HepG2 (cell line): ENCODE measurements around the gene LPIN3. TPM values are rescaled to one million over a fixed set of nuclear protein-coding genes. Genes with fewer than 3 reads are reported as not detected.

Experiments
- ATAC-seq: fragments of 200-7000 bp; cut with Tn5 transposase; 3 replicates; pipeline ENCODE4 v1.9.1; 2020; ENCODE audit warnings: mild to moderate bottlenecking, moderate library complexity
- BruUV-seq: library from RNA; stranded (reverse); fragments of 400-500 nt; replicated peaks from 2 replicates; lab custom pipeline; 2021; lab: Mats Ljungman, UMichigan
- CTCF ChIA-PET: fragments of 300-600 bp; formaldehyde crosslinking; extraction: SDS; loops from one replicate; lab custom pipeline; 2021; ENCODE audit warnings: low total read pairs, inconsistent platforms, low intra/inter-chr PET ratio; lab: Yijun Ruan, JAX
- POLR2A ChIA-PET: fragments of 350-600 bp; sonication (Branson Sonifier 250); formaldehyde crosslinking; loops from one replicate; lab custom pipeline; 2020; ENCODE audit warnings: antibody characterized with exemption, inconsistent platforms; lab: Yijun Ruan, JAX
- DNase-seq: peaks from one replicate; pipeline ENCODE4 v3.0.0-alpha.2; 2015; ENCODE audit warnings: low spot score
- FAIRE-seq: peaks from 3 replicates; lab custom pipeline; 2011; peaks lifted over from hg19 to GRCh38; lab: Jason Lieb, UNC
- H2AFZ ChIP-seq: one replicate; pipeline ENCODE4 v1.6.1; 2011; ENCODE audit warnings: low read length, inconsistent platforms
- H3K27ac ChIP-seq: fragments of 300-600 bp; 3 replicates; pipeline ENCODE4 v1.8.0; 2011; ENCODE audit warnings: mixed run types, mild to moderate bottlenecking, mixed read lengths, low read length, inconsistent platforms; ENCODE audit not compliant: insufficient read depth; ENCODE audit errors: extremely low read length
- H3K27me3 ChIP-seq, 2 experiments: fragments of 200-600 bp in 1 of 2; 2 replicates in 1 of 2; 3 replicates in 1 of 2; pipeline versions ENCODE4 v1.6.0 to v1.8.0; 2011; ENCODE audit warnings: low read length in 2 of 2, mild to moderate bottlenecking in 2 of 2, moderate library complexity in 2 of 2, inconsistent platforms in 1 of 2; ENCODE audit not compliant: insufficient read depth in 2 of 2, control insufficient read depth in 1 of 2
- H3K36me3 ChIP-seq, 2 experiments: fragments of 200-600 bp in 1 of 2; replicated peaks in 1 of 2; 2 replicates in 1 of 2; 3 replicates in 1 of 2; pipeline versions ENCODE4 v1.5.1 to v1.8.0; 2011; ENCODE audit warnings: low read length in 2 of 2, inconsistent platforms in 1 of 2; ENCODE audit not compliant: insufficient read depth in 2 of 2, control insufficient read depth in 1 of 2
- H3K4me1 ChIP-seq: 2 replicates; pipeline ENCODE4 v1.5.1; 2012; ENCODE audit warnings: low read length, inconsistent platforms; ENCODE audit not compliant: insufficient read depth
- H3K4me2 ChIP-seq: 2 replicates; pipeline ENCODE4 v1.6.0; 2011; ENCODE audit warnings: low read depth, low read length, inconsistent platforms
- H3K4me3 ChIP-seq, 3 experiments: fragments of 200-600 bp in 1 of 3; sonication (generic), shearing (Covaris generic) in 1 of 3; replicated peaks in 1 of 3; 2 replicates each; pipeline ENCODE4 v1.5.1; 2011 to 2016; ENCODE audit warnings: low read length in 3 of 3, inconsistent platforms in 2 of 3, low read depth in 2 of 3, mild to moderate bottlenecking in 2 of 3, control low read depth in 1 of 3, mixed read lengths in 1 of 3; ENCODE audit not compliant: insufficient read depth in 1 of 3
- H3K79me2 ChIP-seq: one replicate; pipeline ENCODE4 v1.6.1; 2011; ENCODE audit warnings: low read length, inconsistent platforms; ENCODE audit not compliant: insufficient read depth
- H3K9ac ChIP-seq: 2 replicates; pipeline ENCODE4 v1.6.0; 2011; ENCODE audit warnings: mild to moderate bottlenecking, low read depth, low read length, inconsistent platforms; ENCODE audit not compliant: insufficient read depth
- H3K9me3 ChIP-seq: 2 replicates; pipeline ENCODE4 v1.5.1; 2012; ENCODE audit warnings: mild to moderate bottlenecking, low read length
- H4K20me1 ChIP-seq: 2 replicates; pipeline ENCODE4 v1.6.0; 2011; ENCODE audit warnings: inconsistent platforms, mild to moderate bottlenecking, low read length, moderate library complexity; ENCODE audit not compliant: insufficient read depth
- ADNP ChIP-seq: sonication (generic); formaldehyde crosslinking; IDR thresholded peaks from 2 replicates; pipeline ENCODE4 v1.4.0; 2020; ENCODE audit warnings: missing genetic modification reagents
- CEBPB ChIP-seq: IDR thresholded peaks from 2 replicates; pipeline ENCODE4 v1.6.1; 2011; ENCODE audit warnings: low read depth, low read length, improper control_type of control experiment, borderline replicate concordance
- EHMT2 ChIP-seq: fragments of 200-600 bp; sonication (generic); IDR thresholded peaks from 2 replicates; pipeline ENCODE4 v1.7.0; 2017; ENCODE audit warnings: antibody characterized with exemption, low read depth, low read length, borderline replicate concordance
- HHEX ChIP-seq: IDR thresholded peaks from 2 replicates; pipeline ENCODE4 v1.6.1; 2016; ENCODE audit warnings: control low read depth
- HNF4A ChIP-seq: sonication (generic); formaldehyde crosslinking; IDR thresholded peaks from 2 replicates; pipeline ENCODE4 v1.4.0; 2020; ENCODE audit warnings: missing genetic modification reagents
- MAFK ChIP-seq, 2 experiments: IDR thresholded peaks in 1 of 2; conservative IDR thresholded peaks in 1 of 2; 2 replicates each; pipeline ENCODE4 v1.6.1; 2011; ENCODE audit warnings: improper control_type of control experiment in 2 of 2, low read length in 2 of 2
- NCOR1 ChIP-seq: fragments of 200-600 bp; sonication (generic); IDR thresholded peaks from 2 replicates; pipeline ENCODE4 v1.7.0; 2017; ENCODE audit warnings: antibody characterized with exemption, low read length, borderline replicate concordance
- RFX1 ChIP-seq: fragments of 450-650 bp; IDR thresholded peaks from 2 replicates; pipeline ENCODE4 v1.6.1; 2017
- WGBS: methylation state at CpG from one replicate; pipeline ENCODE4 v1.1.6; 2017; ENCODE audit warnings: low lambda C conversion rate; 5-methylcytosine and 5-hydroxymethylcytosine counted together
- in situ Hi-C: cut with HindIII; loops from 2 replicates; pipeline ENCODE4 v1.10.0; 2017; ENCODE audit warnings: low pct_unique_long_range_greater_than_20kb; ENCODE audit not compliant: extremely low pct_ligation_motif_present
- intact Hi-C: fragments of 100-400 bp; cut with micrococcal nuclease; formaldehyde crosslinking; loops from one replicate; pipeline ENCODE4 v1.10.0; 2022; ENCODE audit not compliant: unreplicated experiment
- polyA plus RNA-seq, 8 experiments: library from polyadenylated mRNA; depleted of rRNA in 3 of 8; stranded (reverse) in 7 of 8; unstranded in 1 of 8; fragments of >200 nt; fragmentation: Illumina TruSeq in 4 of 8; extraction: Trizol in 4 of 8; gene quantifications; 2 replicates each; pipeline versions ENCODE4 v1.2.1 to v1.2.3, GENCODE V29; 2011 to 2016; ENCODE audit warnings: low read depth in 4 of 8, missing spikeins in 1 of 8, mixed read lengths in 1 of 8; ENCODE audit not compliant: insufficient read depth in 1 of 8
- total RNA-seq, 5 experiments: library from RNA; depleted of rRNA; stranded (reverse); fragments of >200 nt; fragmentation: Illumina TruSeq; extraction: Trizol; gene quantifications; 2 replicates each; pipeline ENCODE4 v1.2.3, GENCODE V29; 2016; ENCODE audit warnings: low read depth in 1 of 5
- TF ChIP-seq, protein P1 (sequence below): IDR thresholded peaks from 2 replicates; pipeline ENCODE4 v1.6.1; 2012; ENCODE audit warnings: low read depth, low read length, improper control_type of control experiment
- TF ChIP-seq, protein P2 (sequence below): sonication (generic); formaldehyde crosslinking; conservative IDR thresholded peaks from 2 replicates; pipeline ENCODE4 v1.8.1; 2023; ENCODE audit warnings: missing genetic modification reagents
- TF ChIP-seq, protein P3 (sequence below): IDR thresholded peaks from 2 replicates; pipeline ENCODE4 v1.6.1; 2016; ENCODE audit warnings: missing compliant biosample characterization, missing genetic modification reagents, borderline replicate concordance

LPIN3 gene
- total and polyA plus RNA-seq, 2 of the 13 experiments (the other 11 are each of a cell fraction or from before 2014, with no cell fraction given), result 14.2 to 28.6 TPM

DNA sequence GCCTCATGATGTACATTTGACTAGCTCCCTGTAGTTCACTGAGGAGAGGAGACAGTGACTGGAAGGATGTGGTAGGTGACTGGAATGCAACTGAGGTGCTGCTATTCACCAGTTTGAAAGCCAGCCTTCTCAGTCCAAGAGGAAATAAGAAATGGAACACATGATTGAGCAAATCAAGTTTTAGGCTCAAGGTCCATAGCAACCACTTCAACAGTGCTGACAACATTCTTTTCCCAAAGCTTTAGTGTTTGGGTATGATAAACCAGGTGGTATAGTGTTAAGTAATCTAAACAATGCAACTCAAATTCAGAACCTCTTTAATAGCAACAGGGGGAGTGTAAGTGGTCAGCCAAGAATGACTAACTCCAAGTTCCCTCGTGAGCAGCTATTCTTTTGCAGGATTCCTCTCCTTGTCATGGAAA is 32.3 kb upstream of the LPIN3 start:
- Histone ChIP-seq H3K27me3 (no peaks in the 10 kb centered on the region), H3K27ac (peak overlapping the region; percentile 10), H3K36me3 (no peaks in the 10 kb centered on the region), H3K4me2 (no peak overlapping the region), H3K79me2 (peaks cover 2% of the 10 kb centered on the region), H3K9ac (no peak overlapping the region), H2AFZ (no peak overlapping the region), H3K4me1 (peaks cover 14% of the 10 kb centered on the region), H4K20me1 (no peaks in the 10 kb centered on the region), H3K9me3 (no peaks in the 10 kb centered on the region), H3K4me3 (no peak overlapping the region)
- no TSS peak for BruUV-seq
- FAIRE-seq, result no peak
- in situ Hi-C loops, result no loop called here
- ChIA-PET POLR2A (interaction anchor here (1.7 kb wide), 1 partner anchor 9 kb away, joined by 4 read pairs; the partner anchor contains the start of gene ZHX3), CTCF (no interaction called here)
- peak; percentile 69 for DNase-seq
- intact Hi-C loops, result no loop called here
- TF ChIP-seq, protein P1, sequence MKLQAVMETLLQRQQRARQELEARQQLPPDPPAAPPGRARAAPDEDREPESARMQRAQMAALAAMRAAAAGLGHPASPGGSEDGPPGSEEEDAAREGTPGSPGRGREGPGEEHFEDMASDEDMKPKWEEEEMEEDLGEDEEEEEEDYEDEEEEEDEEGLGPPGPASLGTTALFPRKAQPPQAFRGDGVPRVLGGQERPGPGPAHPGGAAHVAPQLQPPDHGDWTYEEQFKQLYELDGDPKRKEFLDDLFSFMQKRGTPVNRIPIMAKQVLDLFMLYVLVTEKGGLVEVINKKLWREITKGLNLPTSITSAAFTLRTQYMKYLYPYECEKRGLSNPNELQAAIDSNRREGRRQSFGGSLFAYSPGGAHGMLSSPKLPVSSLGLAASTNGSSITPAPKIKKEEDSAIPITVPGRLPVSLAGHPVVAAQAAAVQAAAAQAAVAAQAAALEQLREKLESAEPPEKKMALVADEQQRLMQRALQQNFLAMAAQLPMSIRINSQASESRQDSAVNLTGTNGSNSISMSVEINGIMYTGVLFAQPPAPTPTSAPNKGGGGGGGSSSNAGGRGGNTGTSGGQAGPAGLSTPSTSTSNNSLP, result peak; percentile 65
- peak; percentile 47; the same call in 1 of the 2 replicates for TF ChIP-seq NCOR1
- TF ChIP-seq, protein P2, sequence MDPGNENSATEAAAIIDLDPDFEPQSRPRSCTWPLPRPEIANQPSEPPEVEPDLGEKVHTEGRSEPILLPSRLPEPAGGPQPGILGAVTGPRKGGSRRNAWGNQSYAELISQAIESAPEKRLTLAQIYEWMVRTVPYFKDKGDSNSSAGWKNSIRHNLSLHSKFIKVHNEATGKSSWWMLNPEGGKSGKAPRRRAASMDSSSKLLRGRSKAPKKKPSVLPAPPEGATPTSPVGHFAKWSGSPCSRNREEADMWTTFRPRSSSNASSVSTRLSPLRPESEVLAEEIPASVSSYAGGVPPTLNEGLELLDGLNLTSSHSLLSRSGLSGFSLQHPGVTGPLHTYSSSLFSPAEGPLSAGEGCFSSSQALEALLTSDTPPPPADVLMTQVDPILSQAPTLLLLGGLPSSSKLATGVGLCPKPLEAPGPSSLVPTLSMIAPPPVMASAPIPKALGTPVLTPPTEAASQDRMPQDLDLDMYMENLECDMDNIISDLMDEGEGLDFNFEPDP, result 0 out of 2 replicates have a peak, but pooled peaks have one; percentile 22
- TF ChIP-seq HHEX (CRISPR knock-in tag), result no peak
- TF ChIP-seq RFX1, result peak; percentile 36; the same call in 1 of the 2 replicates
- TF ChIP-seq HNF4A, result peak; percentile 53
- no peak for TF ChIP-seq ADNP
- peak; percentile 53; the same call in 1 of the 2 replicates for TF ChIP-seq CEBPB
- TF ChIP-seq EHMT2, result 0 out of 2 replicates have a peak, but pooled peaks have one; percentile 19
- TF ChIP-seq, protein P3, sequence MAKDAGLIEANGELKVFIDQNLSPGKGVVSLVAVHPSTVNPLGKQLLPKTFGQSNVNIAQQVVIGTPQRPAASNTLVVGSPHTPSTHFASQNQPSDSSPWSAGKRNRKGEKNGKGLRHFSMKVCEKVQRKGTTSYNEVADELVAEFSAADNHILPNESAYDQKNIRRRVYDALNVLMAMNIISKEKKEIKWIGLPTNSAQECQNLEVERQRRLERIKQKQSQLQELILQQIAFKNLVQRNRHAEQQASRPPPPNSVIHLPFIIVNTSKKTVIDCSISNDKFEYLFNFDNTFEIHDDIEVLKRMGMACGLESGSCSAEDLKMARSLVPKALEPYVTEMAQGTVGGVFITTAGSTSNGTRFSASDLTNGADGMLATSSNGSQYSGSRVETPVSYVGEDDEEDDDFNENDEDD, result no peak
- TF ChIP-seq MAFK (conservative IDR thresholded peaks at IDR 0.05 in 1 of 2, IDR thresholded peaks at IDR 0.05 in 1 of 2; ENCODE audit: low read length in 2 of 2), result 0 out of 4 replicates have a peak, but pooled peaks of 1 of the 2 experiments have one; percentile 7
- WGBS, result 35% methylated on average over 1 of the region's 1 CpG
- peak; percentile 79 for ATAC-seq
